Measurements from ENCODE around the gene OR11H7.
"Not testable (repeated sequence)": the region's sequence is repeated elsewhere in the genome, so short reads cannot be mapped to it uniquely, and the experiment has no call there.

Gene OR11H7

DNA sequence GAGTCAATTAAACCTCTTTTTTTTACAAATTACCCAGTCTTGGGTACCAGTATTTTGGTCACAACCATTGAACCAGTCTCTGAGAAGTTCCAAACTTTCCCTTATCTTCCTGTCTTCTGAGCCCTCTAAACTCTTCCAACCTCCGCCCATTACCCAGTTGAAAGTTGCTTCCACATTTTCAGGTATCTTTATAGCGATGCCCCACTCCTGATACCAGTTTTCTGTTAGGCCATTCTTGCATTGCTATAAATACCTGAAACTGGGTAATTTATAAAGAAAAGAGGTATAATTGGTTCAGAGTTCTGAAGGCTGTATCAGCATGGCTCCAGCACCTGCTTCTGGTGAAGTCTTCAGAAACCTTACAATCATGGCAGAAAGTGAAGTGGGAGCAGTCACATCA, 45.3 kb downstream of the OR11H7 start:
- peaks cover 6% of the 10 kb centered on the region for H3K4me1 ChIP-seq (ENCODE audit: control insufficient read depth, insufficient read depth, low read length, unreplicated experiment)
- no peak overlapping the region for H2AFZ ChIP-seq (ENCODE audit: low read length, unreplicated experiment)
- H3K36me3 ChIP-seq (ENCODE audit: insufficient read depth, low read length), result no peaks in the 10 kb centered on the region
- H3K27me3 ChIP-seq (ENCODE audit: insufficient read depth, low read length), result no peaks in the 10 kb centered on the region
- no peak overlapping the region for H3K4me3 ChIP-seq (ENCODE audit: low read depth, low read length)
- H3K27ac ChIP-seq (ENCODE audit: low read depth, low read length), result no peak overlapping the region
- no peaks in the 10 kb centered on the region for H3K79me2 ChIP-seq (ENCODE audit: control insufficient read depth, insufficient read depth, low read length, unreplicated experiment)

DNA sequence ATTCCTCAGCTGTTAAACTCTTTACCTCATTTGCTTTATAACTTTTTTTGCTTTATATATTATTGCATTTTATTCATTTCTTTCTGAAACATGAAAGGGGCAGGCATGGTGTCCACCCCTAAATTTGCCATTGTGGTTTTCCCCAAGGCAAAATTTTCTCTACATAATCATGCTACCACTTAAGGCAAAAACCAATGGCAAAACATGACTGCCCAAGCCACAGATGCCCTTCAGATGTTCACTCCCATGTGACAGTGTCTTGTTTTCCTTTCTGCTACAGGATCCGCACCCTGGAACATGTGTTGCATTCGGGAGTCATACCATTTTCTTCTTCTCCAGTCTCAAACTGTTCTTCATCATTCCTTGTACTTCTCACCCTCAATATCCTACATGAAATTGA, 48.6 kb downstream of the OR11H7 start:
- no peaks in the 10 kb centered on the region for H3K79me2 ChIP-seq (ENCODE audit: control insufficient read depth, insufficient read depth, low read length, unreplicated experiment)
- peaks cover 6% of the 10 kb centered on the region for H3K4me1 ChIP-seq (ENCODE audit: control insufficient read depth, insufficient read depth, low read length, unreplicated experiment)
- H2AFZ ChIP-seq (ENCODE audit: low read length, unreplicated experiment), result no peak overlapping the region
- H3K4me3 ChIP-seq (ENCODE audit: low read depth, low read length), result no peak overlapping the region
- no peak overlapping the region for H3K27ac ChIP-seq (ENCODE audit: low read depth, low read length)
- no peaks in the 10 kb centered on the region for H3K27me3 ChIP-seq (ENCODE audit: insufficient read depth, low read length)
- H3K36me3 ChIP-seq (ENCODE audit: insufficient read depth, low read length), result no peaks in the 10 kb centered on the region

DNA sequence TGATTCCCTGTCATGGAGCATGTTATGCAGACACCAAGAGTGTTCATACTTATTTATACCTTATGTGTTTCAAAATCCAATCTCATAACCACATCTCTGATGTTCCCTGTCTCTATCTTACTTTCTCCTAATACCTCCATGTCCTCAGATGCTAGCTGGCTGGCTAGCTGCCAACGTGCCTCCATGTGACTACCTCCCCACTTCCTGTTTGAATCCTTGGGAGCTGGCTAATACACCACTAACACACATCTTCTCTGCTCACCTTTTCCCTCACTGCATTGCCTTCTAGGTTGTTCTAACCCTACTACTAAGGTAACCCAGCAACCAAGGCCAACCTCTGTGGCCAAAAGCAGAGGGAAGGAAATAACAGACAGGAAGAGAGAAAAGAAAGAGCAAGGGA, 49.6 kb downstream of the OR11H7 start:
- Histone ChIP-seq H3K27ac (ENCODE audit: low read depth, low read length) (no peak overlapping the region), H3K36me3 (ENCODE audit: insufficient read depth, low read length) (no peaks in the 10 kb centered on the region), H3K79me2 (ENCODE audit: control insufficient read depth, insufficient read depth, low read length, unreplicated experiment) (no peaks in the 10 kb centered on the region), H3K27me3 (ENCODE audit: insufficient read depth, low read length) (no peaks in the 10 kb centered on the region), H3K4me3 (ENCODE audit: low read depth, low read length) (no peak overlapping the region), H3K4me1 (ENCODE audit: control insufficient read depth, insufficient read depth, low read length, unreplicated experiment) (peaks cover 6% of the 10 kb centered on the region), H2AFZ (ENCODE audit: low read length, unreplicated experiment) (no peak overlapping the region)

DNA sequence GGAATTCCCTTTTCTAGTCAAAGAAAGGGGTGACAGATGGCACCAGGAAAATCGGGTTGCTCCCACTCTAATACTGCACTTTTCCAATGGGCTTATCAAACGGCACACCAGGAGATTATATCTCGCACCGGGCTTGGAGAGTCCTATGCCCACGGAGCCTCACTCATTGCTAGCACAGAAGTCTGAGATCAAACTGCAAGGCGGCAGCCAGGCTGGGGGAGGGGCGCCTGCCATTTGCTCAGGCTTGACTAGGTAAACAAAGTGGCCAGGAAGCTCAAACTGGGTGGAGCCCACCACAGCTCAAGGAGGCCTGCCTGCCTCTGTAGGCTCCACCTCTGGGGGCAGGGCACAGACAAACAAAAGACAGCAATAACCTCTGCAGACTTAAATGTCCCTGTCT, 51.5 kb downstream of the OR11H7 start:
- not testable (repeated sequence) for H3K27me3 ChIP-seq (ENCODE audit: insufficient read depth, low read length); H3K4me3 ChIP-seq (ENCODE audit: low read depth, low read length); H3K4me1 ChIP-seq (ENCODE audit: control insufficient read depth, insufficient read depth, low read length, unreplicated experiment); H3K79me2 ChIP-seq (ENCODE audit: control insufficient read depth, insufficient read depth, low read length, unreplicated experiment); H3K36me3 ChIP-seq (ENCODE audit: insufficient read depth, low read length); H3K27ac ChIP-seq (ENCODE audit: low read depth, low read length); H2AFZ ChIP-seq (ENCODE audit: low read length, unreplicated experiment)
